ENCODE data around the gene SIPA1.

SIPA1 gene

DNA sequence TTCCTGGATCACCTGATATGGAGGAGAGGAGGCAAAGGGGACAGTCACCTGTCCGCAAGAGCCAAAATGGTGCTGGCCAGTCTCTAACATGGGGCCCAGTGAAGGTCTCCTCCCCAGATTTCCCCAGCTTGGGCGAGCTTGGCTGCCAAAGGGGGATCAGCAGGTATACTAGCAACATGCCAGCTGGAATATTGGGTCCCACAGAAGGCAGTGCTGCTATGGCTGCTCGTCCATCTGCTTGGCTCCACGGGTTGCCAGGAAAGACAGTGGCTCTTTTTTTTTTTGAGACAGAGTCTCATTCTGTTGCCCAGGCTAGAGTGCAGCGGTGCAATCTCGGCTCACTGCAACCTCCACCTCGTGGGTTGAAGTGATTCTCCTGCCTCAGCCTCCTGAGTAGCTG is 61.4 kb downstream of the SIPA1 start:
- TF ChIP-seq, protein P1, sequence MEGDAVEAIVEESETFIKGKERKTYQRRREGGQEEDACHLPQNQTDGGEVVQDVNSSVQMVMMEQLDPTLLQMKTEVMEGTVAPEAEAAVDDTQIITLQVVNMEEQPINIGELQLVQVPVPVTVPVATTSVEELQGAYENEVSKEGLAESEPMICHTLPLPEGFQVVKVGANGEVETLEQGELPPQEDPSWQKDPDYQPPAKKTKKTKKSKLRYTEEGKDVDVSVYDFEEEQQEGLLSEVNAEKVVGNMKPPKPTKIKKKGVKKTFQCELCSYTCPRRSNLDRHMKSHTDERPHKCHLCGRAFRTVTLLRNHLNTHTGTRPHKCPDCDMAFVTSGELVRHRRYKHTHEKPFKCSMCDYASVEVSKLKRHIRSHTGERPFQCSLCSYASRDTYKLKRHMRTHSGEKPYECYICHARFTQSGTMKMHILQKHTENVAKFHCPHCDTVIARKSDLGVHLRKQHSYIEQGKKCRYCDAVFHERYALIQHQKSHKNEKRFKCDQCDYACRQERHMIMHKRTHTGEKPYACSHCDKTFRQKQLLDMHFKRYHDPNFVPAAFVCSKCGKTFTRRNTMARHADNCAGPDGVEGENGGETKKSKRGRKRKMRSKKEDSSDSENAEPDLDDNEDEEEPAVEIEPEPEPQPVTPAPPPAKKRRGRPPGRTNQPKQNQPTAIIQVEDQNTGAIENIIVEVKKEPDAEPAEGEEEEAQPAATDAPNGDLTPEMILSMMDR (IDR thresholded peaks at IDR 0.05) = no peak
- TF ChIP-seq ZFX (IDR thresholded peaks at IDR 0.05; ENCODE audit: borderline replicate concordance) = no peak
- H3K27ac ChIP-seq = no peak overlapping the region

DNA sequence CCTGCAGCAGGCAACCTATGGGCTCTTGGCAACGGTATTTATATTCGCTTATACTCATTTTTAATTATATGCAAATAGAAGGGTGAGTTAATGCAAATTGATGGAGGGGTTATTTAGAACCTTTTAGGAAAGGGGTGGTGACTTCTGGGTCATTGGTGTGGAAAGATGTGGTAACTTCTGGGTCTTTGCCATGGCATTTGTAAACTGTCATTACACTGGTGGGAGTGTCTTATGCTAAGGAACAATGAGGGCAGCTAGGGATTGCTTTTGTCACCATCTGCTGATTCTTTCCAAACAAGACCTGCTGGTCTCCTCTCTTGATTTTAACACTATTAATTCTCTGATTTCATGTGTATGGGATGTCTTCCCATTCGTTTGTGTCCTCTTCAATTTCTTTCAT is 62.5 kb downstream of the SIPA1 start:
- TF ChIP-seq, protein P1 (IDR thresholded peaks at IDR 0.05) = no peak
- TF ChIP-seq ZFX (IDR thresholded peaks at IDR 0.05; ENCODE audit: borderline replicate concordance) = no peak
- H3K27ac ChIP-seq = no peak overlapping the region

Measured in 22Rv1 (cell line).